K562 (cell line): ENCODE results near the gene CDC123. TPM values are rescaled to one million over a fixed set of nuclear protein-coding genes. Genes with fewer than 3 reads are reported as not detected.

Experiments used
- CBX8 ChIP-seq: fragments of 200-600 bp; sonication (generic); IDR thresholded peaks from 2 replicates; pipeline ENCODE4 v1.6.1; 2012; ENCODE audit warnings: borderline replicate concordance, mixed run types, low read depth, mild to moderate bottlenecking, moderate library complexity, mixed read lengths, low read length, control low read depth, inconsistent platforms; ENCODE audit not compliant: poor library complexity, severe bottlenecking; ENCODE audit errors: extremely low read depth
- ELF1 ChIP-seq: fragments of 200-800 bp; sonication (Bioruptor generic); IDR thresholded peaks from 2 replicates; pipeline ENCODE4 v1.6.1; 2016; ENCODE audit warnings: missing genetic modification characterization, missing compliant biosample characterization
- ESRRA ChIP-seq: fragments of 450-650 bp; IDR thresholded peaks from 2 replicates; pipeline ENCODE4 v1.6.1; 2014; ENCODE audit warnings: low read depth, mild to moderate bottlenecking, moderate library complexity, borderline replicate concordance
- IFI16 ChIP-seq: fragments of 250-450 bp; sonication (Bioruptor Pico); IDR thresholded peaks from 2 replicates; pipeline ENCODE4 v2.1.2; 2022; ENCODE audit warnings: mild to moderate bottlenecking, inconsistent platforms
- MAFF ChIP-seq: IDR thresholded peaks from 2 replicates; pipeline ENCODE4 v1.6.1; 2012; ENCODE audit warnings: low read length, improper control_type of control experiment
- MCM2 ChIP-seq: fragments of 450-650 bp; IDR thresholded peaks from 2 replicates; pipeline ENCODE4 v1.6.1; 2017; ENCODE audit warnings: low read depth, mild to moderate bottlenecking
- PTBP1 ChIP-seq: fragments of 200-400 bp; formaldehyde crosslinking; IDR thresholded peaks from 2 replicates; pipeline ENCODE4 v1.6.1; 2017; ENCODE audit warnings: low read depth, low read length
- RFX7 ChIP-seq: fragments of 250-450 bp; sonication (Bioruptor Pico); IDR thresholded peaks from 2 replicates; pipeline ENCODE4 v1.5.1; 2021; ENCODE audit warnings: mild to moderate bottlenecking
- SMARCE1 ChIP-seq: fragments of 450-650 bp; IDR thresholded peaks from 2 replicates; pipeline ENCODE4 v1.7.1; 2016; ENCODE audit warnings: mild to moderate bottlenecking
- SREBF1 ChIP-seq: fragments of 150-350 bp; IDR thresholded peaks from 2 replicates; pipeline ENCODE4 v1.6.1; 2014; ENCODE audit warnings: antibody characterized with exemption, low read depth, low read length, borderline replicate concordance
- SRF ChIP-seq, 2 experiments: fragments of 250-450, 450-650 bp in 1 of 2; sonication (Bioruptor Pico) in 1 of 2; sonication (generic) in 1 of 2; formaldehyde crosslinking; IDR thresholded peaks; 2 replicates each; pipeline versions ENCODE4 v1.5.0 to v1.5.1; 2020 to 2022; ENCODE audit warnings: mild to moderate bottlenecking in 1 of 2, missing genetic modification reagents in 1 of 2
- ZFPM2 ChIP-seq: fragments of 250-450 bp; sonication (Bioruptor Pico); IDR thresholded peaks from 2 replicates; pipeline ENCODE4 v1.5.1; 2022; ENCODE audit warnings: mild to moderate bottlenecking
- ZNF12 ChIP-seq: sonication (generic); formaldehyde crosslinking; IDR thresholded peaks from 2 replicates; pipeline ENCODE4 v1.4.0; 2020; ENCODE audit warnings: mild to moderate bottlenecking, missing genetic modification reagents
- ZNF184 ChIP-seq: sonication (generic); formaldehyde crosslinking; IDR thresholded peaks from 2 replicates; pipeline ENCODE4 v1.5.0; 2020; ENCODE audit warnings: missing genetic modification reagents
- ZNF197 ChIP-seq: fragments of 200-800 bp; sonication (Bioruptor generic); IDR thresholded peaks from 2 replicates; pipeline ENCODE4 v1.6.1; 2016; ENCODE audit warnings: low read depth, missing genetic modification characterization, missing compliant biosample characterization
- ZNF436 ChIP-seq: fragments of 250-450, 450-650 bp; sonication (Bioruptor Pico); formaldehyde crosslinking; IDR thresholded peaks from 2 replicates; pipeline ENCODE4 v1.7.0; 2020; ENCODE audit warnings: mild to moderate bottlenecking
- ZNF551 ChIP-seq: fragments of 250-450 bp; sonication (Bioruptor Pico); IDR thresholded peaks from 2 replicates; pipeline ENCODE4 v1.5.0; 2021; ENCODE audit warnings: mild to moderate bottlenecking, moderate library complexity
- ZNF57 ChIP-seq: fragments of 450-650 bp; formaldehyde crosslinking; IDR thresholded peaks from 2 replicates; pipeline ENCODE4 v1.4.0; 2020; ENCODE audit warnings: mild to moderate bottlenecking, moderate library complexity
- polyA plus RNA-seq, 8 experiments: library from polyadenylated mRNA; depleted of rRNA in 4 of 8; stranded (reverse) in 5 of 8; unstranded in 3 of 8; fragments of >200 nt; fragmentation: Nextera tagmentation in 2 of 8; fragmentation: Illumina TruSeq in 1 of 8; extraction: Ambion mirVana in 2 of 8; extraction: Trizol in 1 of 8; gene quantifications; 2 replicates each; pipeline versions ENCODE4 v1.2.1 to v1.2.3, GENCODE V29; 2011 to 2014; ENCODE audit warnings: inconsistent platforms in 1 of 8, missing spikeins in 1 of 8
- total RNA-seq, 7 experiments: library from RNA; depleted of rRNA in 6 of 7; stranded (reverse); fragments of >200 nt in 6 of 7; fragmentation: Illumina TruSeq in 2 of 7; extraction: Trizol in 2 of 7; gene quantifications; 2 replicates each; pipeline versions ENCODE4 v1.2.1 to v1.2.3, GENCODE V29; 2011 to 2021; ENCODE audit warnings: low replicate concordance in 1 of 7
- TF ChIP-seq, protein P1 (sequence below): IDR thresholded peaks from 2 replicates; pipeline ENCODE4 v1.6.1; 2016; ENCODE audit warnings: missing genetic modification characterization, missing compliant biosample characterization
- TF ChIP-seq, protein P2 (sequence below): sonication (generic); formaldehyde crosslinking; IDR thresholded peaks from 2 replicates; pipeline ENCODE4 v1.8.0; 2022; ENCODE audit warnings: mild to moderate bottlenecking, missing genetic modification reagents
- TF ChIP-seq, protein P3 (sequence below): sonication (generic); formaldehyde crosslinking; IDR thresholded peaks from 2 replicates; pipeline ENCODE4 v1.9.0; 2022; ENCODE audit warnings: mild to moderate bottlenecking, missing genetic modification reagents
- TF ChIP-seq, protein P4 (sequence below): fragments of 450-650 bp; conservative IDR thresholded peaks from 2 replicates; pipeline ENCODE4 v1.6.1; 2016; ENCODE audit warnings: missing genetic modification characterization, low read depth, mild to moderate bottlenecking, missing compliant biosample characterization, moderate library complexity
- TF ChIP-seq, protein P5 (sequence below): fragments of 450-650 bp; IDR thresholded peaks from 2 replicates; pipeline ENCODE4 v1.6.1; 2018; ENCODE audit warnings: mild to moderate bottlenecking, low read depth; ENCODE audit not compliant: partially characterized antibody

The CDC123 gene
- total and polyA plus RNA-seq, 9 of the 15 experiments (the other 6 are each of a cell fraction or from before 2014, with no cell fraction given): 137 to 288 (median 175) TPM

DNA sequence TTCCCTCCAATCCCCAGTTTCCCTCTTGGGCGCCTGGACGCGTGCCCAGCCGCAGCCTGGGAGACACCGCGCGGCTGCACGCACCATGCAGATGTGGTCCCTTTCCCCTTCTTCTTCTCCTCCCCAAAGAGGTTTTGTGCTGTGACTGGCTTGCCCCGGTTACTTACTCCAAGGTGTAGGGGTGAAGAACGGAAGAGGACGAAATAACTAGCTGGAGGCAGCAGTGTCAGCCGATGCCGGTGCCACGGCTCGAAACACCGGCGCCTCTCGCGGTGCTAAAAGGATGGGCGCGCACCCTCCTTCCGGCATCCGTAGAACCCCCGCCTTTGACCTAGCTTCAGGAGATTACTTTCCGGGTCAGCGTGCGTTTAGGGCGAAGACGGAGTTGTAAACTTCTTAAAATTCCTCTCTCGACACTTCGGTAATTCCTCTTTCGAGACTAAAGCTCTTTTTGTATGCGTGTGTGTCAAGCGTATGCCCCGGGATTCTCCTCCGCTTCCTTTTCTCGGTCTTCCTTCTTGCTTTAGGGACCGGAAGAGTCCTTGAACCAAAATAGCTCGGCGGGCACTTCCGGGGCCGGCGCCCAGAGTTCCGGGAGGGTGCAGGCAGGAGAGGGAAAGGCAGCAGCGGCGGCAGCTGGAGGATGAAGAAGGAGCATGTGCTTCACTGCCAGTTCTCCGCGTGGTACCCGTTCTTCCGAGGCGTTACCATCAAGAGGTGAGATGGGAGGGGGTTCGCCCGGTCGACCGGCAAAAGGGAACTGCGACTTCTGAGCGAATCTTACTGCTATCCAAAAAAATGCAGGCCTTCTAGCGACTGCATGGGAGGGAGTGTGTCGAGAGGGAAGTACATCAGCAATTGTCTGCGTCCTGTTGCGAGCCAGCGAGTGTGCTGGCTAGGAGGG lies at the start of gene CDC123, which contains the start of gene NUDT5 (continued):
- TF ChIP-seq, protein P1, sequence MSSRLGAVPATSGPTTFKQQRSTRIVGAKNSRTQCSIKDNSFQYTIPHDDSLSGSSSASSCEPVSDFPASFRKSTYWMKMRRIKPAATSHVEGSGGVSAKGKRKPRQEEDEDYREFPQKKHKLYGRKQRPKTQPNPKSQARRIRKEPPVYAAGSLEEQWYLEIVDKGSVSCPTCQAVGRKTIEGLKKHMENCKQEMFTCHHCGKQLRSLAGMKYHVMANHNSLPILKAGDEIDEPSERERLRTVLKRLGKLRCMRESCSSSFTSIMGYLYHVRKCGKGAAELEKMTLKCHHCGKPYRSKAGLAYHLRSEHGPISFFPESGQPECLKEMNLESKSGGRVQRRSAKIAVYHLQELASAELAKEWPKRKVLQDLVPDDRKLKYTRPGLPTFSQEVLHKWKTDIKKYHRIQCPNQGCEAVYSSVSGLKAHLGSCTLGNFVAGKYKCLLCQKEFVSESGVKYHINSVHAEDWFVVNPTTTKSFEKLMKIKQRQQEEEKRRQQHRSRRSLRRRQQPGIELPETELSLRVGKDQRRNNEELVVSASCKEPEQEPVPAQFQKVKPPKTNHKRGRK (tag): peak; percentile 87
- TF ChIP-seq ZNF197 (CRISPR knock-in tag): peak; percentile 71; the same call in 1 of the 2 replicates
- TF ChIP-seq SREBF1: no peak
- no peak for TF ChIP-seq IFI16
- TF ChIP-seq ZNF551 (CRISPR knock-in tag): no peak
- no peak for TF ChIP-seq ZNF436 (CRISPR knock-in tag)
- TF ChIP-seq, protein P2, sequence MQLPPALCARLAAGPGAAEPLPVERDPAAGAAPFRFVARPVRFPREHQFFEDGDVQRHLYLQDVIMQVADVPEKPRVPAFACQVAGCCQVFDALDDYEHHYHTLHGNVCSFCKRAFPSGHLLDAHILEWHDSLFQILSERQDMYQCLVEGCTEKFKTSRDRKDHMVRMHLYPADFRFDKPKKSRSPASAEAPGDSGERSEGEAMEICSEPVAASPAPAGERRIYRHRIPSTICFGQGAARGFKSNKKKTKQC (CRISPR knock-in tag): 0 out of 2 replicates have a peak, but pooled peaks have one; percentile 52
- no peak for TF ChIP-seq ZFPM2 (CRISPR knock-in tag)
- TF ChIP-seq, protein P3, sequence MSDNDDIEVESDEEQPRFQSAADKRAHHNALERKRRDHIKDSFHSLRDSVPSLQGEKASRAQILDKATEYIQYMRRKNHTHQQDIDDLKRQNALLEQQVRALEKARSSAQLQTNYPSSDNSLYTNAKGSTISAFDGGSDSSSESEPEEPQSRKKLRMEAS (CRISPR knock-in tag): peak; percentile 88
- no peak for TF ChIP-seq PTBP1
- no peak for TF ChIP-seq CBX8
- peak; percentile 97 for TF ChIP-seq ELF1 (tag)
- no peak for TF ChIP-seq ZNF57 (CRISPR knock-in tag)
- TF ChIP-seq RFX7 (CRISPR knock-in tag): no peak
- TF ChIP-seq MAFF: no peak
- TF ChIP-seq ZNF184: no peak
- TF ChIP-seq ZNF12: no peak
- TF ChIP-seq SMARCE1: no peak
- TF ChIP-seq, protein P4, sequence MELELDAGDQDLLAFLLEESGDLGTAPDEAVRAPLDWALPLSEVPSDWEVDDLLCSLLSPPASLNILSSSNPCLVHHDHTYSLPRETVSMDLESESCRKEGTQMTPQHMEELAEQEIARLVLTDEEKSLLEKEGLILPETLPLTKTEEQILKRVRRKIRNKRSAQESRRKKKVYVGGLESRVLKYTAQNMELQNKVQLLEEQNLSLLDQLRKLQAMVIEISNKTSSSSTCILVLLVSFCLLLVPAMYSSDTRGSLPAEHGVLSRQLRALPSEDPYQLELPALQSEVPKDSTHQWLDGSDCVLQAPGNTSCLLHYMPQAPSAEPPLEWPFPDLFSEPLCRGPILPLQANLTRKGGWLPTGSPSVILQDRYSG (tag): no peak; the same call in 1 of the 2 replicates
- TF ChIP-seq MCM2: no peak
- TF ChIP-seq, protein P5, sequence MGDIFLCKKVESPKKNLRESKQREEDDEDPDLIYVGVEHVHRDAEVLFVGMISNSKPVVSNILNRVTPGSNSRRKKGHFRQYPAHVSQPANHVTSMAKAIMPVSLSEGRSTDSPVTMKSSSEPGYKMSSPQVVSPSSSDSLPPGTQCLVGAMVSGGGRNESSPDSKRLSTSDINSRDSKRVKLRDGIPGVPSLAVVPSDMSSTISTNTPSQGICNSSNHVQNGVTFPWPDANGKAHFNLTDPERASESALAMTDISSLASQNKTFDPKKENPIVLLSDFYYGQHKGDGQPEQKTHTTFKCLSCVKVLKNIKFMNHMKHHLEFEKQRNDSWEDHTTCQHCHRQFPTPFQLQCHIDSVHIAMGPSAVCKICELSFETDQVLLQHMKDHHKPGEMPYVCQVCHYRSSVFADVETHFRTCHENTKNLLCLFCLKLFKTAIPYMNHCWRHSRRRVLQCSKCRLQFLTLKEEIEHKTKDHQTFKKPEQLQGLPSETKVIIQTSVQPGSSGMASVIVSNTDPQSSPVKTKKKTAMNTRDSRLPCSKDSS: no peak
- 0 out of 4 replicates have a peak, but pooled peaks of 1 of the 2 experiments have one; percentile 19 for TF ChIP-seq SRF (CRISPR knock-in tag; IDR thresholded peaks at IDR 0.05)
- peak; percentile 66 for TF ChIP-seq ESRRA
